ENCODE measurements around the gene NELL1.
"Not testable (repeated sequence)": the region's sequence is repeated elsewhere in the genome, so short reads cannot be mapped to it uniquely, and the experiment has no call there.

The NELL1 gene

DNA sequence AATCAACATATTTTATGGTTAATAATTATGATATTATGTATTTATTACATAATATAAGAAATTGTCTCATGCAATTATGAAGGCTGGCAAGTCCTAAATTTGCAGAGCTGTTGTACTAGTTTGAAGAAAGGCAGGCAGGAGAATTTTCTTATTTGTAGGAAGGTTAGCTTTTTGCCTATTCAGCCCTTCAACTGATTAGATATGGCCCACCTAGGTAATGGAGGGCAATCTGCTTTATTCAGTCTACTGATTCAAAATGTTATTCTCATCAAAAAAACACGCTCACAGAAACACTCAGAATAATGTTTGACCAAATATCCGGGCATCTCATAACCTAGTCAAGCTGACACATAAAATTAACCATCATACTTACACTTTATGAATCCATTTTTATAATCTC, 589.0 kb downstream of the NELL1 start:
- no peak for DNase-seq

DNA sequence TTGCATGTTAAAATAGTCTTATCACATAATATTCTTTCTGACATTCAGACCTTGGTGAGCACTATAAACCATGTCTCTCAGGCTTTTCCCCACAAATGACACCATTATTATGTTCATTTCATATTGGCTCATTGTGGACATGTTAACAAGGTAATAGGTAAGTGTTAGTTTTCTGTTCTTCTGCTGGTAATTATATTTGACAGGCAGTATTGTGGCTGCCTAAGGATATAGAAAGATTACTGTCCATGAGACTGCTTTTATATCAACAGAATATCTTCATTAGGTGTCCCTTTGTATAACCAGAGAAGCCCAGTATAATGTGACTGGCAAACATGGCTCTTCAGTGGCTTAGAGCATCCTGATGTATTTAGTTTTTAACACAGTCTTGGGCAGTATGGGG, 590.7 kb downstream of the NELL1 start:
- no peak for DNase-seq

DNA sequence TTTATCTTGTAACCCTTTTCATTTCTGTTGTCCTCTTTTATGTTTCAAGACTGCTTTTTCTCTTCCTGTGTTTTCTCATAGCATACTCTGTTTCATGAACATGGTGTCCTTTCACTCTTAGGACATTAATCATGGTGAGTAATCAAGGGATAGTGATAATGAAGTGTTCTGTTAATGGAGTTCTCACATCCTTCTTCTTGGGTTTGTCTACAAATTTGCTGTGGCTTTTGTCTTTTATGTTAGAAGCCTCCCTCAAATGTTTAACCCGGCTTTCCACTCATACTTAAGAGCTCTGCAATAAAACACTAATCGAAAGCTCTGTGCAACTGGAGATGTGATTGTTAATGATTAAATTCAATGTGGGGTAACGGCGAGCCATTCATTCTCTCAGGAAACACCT, 593.6 kb downstream of the NELL1 start:
- no peak for DNase-seq

DNA sequence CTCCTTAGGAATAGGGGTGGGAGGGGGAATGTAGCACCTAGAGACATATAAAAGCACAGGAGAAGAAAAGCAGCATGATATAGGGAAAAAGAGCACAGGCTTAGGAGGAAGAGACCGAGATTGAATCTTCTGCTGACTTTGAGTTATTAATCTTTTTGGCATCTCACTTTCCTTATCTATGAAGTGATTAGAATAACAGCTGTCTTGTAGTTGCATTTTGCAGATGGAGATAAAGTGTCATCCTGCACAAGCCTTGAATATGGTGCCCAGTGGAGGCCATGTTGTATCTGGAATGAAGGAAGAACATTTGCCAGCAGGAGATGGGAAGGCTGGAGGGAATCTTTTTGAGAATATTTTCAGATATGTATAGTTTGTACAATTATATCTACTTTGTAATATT, 594.7 kb downstream of the NELL1 start:
- no peak for DNase-seq

- DNase-seq, result no peak
These were observed 598.6 kb downstream of the NELL1 start for GRCh38 chr11:21268036-21268435.

DNA sequence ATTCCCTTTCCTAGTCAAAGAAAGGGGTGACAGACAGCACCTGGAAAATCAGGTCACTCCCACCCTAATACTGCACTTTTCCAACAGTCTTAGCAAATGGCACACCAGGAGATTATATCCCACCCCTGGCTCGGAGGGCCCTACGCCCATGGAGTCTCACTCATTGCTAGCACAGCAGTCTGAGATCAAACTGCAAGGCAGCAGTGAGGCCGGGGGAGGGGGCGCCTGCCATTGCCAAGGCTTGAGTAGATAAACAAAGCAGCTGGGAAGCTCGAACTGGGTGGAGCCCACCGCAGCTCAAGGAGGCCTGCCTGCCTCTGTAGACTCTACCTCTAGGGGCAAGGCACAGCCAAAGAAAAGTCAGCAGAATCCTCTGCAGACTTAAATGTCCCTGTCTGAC, 602.8 kb downstream of the NELL1 start:
- not testable (repeated sequence) for DNase-seq

- DNase-seq, result no peak
These were observed 609.5 kb downstream of the NELL1 start for GRCh38 chr11:21278840-21279239.

DNA sequence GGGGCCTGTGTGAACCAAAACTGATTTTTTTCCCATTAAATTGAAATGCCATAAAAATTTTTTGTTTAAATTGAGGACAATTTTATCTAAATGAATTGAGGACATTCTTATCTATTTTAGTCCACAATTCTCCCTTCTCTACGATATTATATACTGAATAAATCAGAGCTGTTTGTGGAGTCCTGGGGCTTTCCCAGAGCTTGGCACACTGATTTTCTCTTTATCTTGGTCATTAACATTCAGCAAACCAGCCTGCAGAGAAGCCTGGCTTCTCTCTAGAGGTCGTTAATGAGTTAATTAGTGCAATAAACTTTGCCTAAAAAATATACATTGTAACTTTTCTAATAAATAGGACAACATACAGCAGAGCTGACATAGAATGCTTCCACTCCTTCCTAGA, 615.7 kb downstream of the NELL1 start:
- no peak for DNase-seq

DNA sequence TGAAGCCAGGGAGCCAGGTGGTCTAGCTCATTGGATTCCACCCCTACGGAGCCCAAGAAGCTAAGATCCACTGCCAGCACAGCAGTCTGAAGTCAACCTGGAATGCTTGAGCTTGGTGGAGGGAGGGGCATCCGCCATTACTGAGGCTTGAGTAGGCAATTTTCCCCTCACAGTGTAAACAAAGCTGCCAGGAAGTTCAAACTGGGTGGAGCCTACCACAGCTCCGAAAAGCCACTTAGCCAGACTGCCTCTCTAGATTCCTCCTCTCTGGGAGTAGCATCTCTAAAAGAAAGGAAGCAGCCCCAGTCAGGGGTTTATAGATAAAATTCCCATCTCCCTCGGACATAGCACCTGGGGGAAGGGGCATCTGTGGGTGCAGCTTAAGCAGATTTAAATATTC, 620.3 kb downstream of the NELL1 start:
- no peak for DNase-seq

DNA sequence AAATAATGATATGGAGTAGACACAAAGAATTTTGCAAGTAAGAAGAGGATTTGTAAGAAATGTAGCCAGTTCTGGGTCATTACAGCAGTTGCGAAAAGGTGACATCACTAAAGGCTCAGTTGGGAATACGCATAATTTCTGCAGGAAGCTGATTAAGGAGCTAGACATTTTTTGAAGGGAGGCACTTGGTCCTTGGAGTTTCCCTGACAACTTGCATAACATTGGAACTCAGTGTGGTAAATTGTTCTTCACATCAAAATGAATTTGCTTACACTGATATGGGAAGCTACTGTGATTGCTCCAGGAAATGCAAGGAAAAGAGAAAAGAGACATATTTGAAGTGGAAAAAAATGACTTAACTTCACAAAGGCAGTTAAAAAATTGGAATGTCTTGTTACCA, 626.1 kb downstream of the NELL1 start:
- DNase-seq, result no peak

DNA sequence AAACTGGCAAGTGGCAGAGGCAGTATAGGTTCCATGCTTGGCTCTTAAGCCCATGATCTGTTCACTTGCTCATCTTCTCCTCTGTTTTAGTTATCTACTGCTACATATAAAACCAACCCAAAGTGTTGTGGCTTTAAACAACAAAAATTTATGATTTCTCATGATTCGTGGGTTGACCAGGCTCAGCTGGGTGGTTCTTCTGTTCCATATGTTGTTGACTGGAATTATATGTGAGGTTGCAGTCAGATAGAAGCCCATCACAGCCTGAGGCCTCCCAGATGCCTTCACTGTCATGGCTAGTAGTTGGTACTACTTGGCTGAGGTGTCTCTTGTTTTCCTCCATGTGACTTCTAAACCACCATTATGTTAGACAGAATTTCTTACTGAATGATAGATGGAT, 632.6 kb downstream of the NELL1 start:
- no peak for DNase-seq

DNA sequence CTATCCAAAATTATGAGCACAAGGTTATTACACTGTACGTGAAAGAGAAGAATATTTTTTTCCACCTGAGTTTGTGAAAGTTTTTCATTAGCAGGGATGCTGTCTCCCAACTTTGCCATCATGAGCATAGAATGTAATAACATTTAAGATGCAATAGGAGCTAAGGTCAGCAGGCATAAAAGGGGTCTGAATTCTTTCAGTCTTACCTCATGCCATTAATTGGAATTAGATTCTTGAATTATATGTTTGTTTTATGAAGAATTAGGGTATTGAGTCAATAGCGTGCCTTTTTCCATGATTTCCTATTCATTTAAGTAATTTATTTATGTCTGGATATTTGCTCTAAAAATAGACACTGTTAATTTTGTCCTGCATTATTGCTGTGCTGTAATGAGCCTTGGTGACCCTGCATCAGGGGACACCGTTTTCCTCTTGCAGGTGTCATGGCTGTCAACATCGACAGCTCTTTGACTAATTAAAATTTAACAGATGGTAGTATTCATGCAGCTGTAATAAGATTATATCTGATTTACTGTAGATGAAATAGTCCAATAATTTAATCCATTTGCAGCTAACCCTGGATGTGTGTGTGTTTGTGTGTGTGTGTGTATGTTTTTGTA, 637.5 kb downstream of the NELL1 start:
- DNase-seq, result no peak

- DNase-seq, result no peak
These were observed 638.5 kb downstream of the NELL1 start for GRCh38 chr11:21307874-21308273.

- DNase-seq, result no peak
These were observed 647.2 kb downstream of the NELL1 start for GRCh38 chr11:21316591-21316990.

GRCh38 chr11:21321072-21321471, 651.7 kb downstream of the NELL1 start:
- no peak for DNase-seq

DNA sequence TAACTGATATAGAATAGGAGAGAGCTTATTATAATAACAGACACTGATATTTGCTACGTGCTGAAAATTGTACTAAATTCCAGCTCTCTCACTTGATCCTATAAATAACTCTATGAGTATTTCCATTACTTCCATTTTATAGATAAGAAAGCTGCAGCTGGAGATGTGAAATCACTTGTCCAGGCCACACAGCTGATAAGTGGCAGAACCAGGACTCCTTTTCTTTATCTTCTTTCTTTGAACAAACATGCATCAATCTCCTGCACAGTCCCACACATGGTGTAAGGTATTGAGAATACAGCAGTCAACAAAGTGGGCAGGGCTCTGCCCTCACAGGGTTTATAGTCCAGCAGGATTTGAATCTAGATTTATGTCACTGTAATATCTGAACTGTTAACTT, 652.1 kb downstream of the NELL1 start:
- no peak for DNase-seq

DNA sequence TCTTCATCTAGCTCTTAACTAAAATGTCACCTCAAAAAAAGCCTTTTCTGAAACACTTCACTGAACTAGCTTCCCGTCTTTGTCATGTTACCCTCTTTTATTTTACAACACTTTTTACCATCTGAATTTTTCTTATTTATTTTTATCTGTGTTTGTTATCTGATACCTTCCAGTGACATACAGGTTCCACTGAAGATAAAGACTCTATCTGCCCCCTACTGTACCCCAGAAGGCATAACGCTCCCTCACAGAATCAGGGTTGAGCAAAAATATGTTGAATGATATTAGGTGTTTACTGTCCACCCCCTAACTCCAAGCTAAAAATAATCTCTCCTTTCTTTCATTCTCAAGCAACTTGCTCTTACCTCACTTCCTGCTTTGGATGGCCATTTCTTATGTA, 654.2 kb downstream of the NELL1 start:
- DNase-seq, result no peak

GRCh38 chr11:21343204-21343603, 673.8 kb downstream of the NELL1 start:
- DNase-seq, result no peak

DNA sequence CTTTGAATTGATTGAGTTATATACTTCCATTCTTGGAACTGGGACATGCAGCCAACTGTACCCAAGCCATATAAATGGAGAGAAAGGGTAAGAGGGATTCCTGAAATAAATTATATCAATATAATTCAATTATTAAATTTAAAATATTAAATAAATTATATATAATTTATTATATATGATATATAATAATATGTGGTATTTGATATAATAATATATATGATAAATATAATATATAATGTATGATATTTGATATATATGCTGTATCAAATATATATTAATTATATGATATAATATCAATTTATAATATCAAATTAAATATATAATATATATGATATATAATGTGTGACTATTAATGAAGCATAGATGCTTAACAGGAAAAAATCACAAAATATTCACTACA, 677.0 kb downstream of the NELL1 start:
- no peak for DNase-seq

- no peak for DNase-seq
These were observed 681.2 kb downstream of the NELL1 start for GRCh38 chr11:21350613-21351012.

GRCh38 chr11:21353425-21353824, 684.0 kb downstream of the NELL1 start:
- DNase-seq, result no peak

DNA sequence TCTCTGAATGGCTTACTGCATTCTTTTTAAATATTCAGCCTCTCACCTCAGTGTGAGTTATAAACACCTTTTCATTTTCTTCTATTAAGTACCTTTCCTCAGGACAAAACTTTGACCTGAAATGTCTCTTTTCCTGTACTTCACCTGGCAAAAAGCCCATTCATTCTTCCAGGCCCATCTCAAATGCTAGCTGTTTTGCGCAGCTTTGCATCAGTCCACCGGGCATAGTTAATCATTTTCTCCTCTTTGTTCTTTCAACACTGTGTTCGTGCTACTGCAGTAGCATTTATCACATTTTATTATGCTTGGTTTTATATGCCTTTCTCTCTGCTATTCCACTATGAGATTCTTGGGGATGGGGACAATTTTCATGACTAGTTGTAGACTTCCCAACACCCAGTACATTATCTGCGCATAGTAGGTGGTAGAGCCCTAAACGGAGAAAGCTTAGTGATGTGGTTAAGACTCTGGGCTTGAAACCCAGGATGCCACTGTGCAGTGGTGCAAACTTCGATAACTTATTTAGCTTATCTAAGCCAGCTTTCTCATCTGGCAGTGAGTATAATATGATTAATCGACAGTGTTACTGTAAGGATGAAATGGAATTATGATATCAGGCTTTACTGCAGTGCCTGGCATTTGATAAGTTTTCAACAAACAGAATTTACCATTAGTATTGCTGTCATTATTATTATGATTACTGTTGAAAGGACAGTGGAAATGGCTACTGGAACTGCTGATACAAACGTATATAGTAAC, 695.7 kb downstream of the NELL1 start:
- no peak for DNase-seq

DNA sequence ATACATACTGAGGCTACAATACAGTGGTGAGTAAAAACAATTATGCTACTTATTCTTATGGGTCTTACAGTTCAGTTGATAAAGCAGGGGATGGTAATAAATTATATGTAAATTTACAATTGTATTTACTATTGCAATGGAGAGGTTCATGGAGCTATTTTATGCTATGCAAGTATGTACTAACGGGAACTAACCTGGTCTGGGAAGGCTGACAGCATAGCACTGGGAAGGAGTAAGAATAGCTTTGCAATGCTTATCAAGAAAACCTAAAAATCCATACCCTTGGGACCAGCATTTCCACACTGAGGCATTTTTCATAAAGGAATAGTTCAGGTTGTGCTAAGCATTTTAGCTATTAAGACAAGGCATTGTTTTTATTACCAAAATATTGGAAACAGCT, 700.6 kb downstream of the NELL1 start:
- no peak for DNase-seq

DNA sequence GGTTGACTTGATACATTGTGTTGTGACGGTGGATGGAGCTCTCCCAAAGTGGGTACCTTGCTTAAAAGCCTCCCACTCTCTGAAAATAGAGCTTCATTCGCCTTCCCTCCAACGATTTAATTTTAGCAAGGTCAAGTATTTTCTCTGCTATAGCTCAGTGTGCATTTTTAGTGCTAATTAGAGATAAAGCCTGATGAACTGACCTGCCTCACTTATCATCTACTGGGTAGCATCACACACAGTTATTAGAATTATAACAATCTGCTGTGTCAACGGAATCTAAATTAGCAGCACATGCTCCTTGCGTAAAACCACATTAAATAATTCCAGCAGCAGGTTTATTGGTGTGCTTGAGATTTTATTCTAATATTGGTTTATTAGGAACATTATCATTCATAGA, 701.7 kb downstream of the NELL1 start:
- DNase-seq, result no peak

- DNase-seq, result no peak
These were observed 703.3 kb downstream of the NELL1 start for GRCh38 chr11:21372672-21373071.
